ENCODE results near the gene ALKBH6.

ALKBH6 gene

DNA sequence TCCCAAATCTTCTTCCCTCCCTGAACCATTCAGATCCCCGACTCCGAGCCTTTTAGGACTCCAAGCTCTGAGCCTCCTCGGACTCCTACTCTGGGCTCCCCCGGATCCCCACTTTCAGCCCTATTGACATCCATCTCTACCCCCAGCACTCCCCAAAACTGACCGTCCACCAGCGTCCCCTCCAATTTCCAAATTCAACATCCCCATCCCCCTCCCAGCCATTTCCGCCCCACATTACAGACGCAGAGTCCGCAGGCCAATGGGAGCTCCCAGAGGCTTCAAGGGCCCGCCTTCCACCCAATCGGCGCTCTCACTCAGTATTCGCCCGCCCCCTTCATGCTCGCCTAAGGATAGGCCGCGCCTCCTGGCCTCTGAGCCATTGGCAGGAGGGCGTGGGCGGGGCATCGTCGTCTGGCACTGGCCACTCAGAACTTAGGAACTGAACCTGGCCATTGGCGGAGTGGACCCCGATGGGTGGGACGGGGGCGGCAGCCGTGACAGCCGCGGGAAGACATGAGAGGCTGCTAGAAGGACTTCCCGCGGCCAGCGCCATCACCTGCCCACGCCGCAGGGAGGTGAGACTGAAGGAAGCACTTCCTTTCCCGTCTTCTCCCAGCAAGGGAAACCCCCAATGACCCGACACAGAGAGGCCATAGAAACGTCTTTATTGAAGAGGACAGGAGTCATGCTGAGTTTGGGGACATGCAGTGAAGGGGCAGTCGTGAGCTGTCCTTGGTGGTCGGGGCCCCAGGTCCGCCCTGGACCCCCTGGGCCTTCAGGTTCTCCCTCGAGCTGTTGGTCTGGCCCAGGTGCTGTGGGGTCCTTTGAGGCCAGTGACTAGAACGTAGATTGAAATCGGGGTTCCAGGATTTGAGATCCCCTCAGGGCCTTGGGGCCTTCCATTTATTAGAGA is at the start of gene ALKBH6:
ALKBH6 (minus strand) TSS at position 202 of the 913 bp plus-strand sequence. CDS start 816 bp downstream, outside the sequence.
- Histone ChIP-seq H3K9me3 (ENCODE audit: control insufficient read depth in 5 of 5, low read length in 5 of 5) (no peaks in the 10 kb centered on the region), H3K4me1 (ENCODE audit: control insufficient read depth in 5 of 5, insufficient read depth in 5 of 5, low read length in 5 of 5) (peaks cover 4 to 26% (median 21%) of the 10 kb centered on the region in 5 donors), H3K9ac (ENCODE audit: low read length in 5 of 5) (peak within 1 kb of the TSS; percentile 73 to 85 (median 81)), H3K27me3 (ENCODE audit: control insufficient read depth in 5 of 5, insufficient read depth in 4 of 5, low read length in 5 of 5) (no peaks in the 10 kb centered on the region), H3K4me3 (ENCODE audit: low read depth in 1 of 5, low read length in 5 of 5) (peak within 1 kb of the TSS; percentile 74 to 93 (median 89)), H3K27ac (ENCODE audit: low read depth, low read length) (peak within 1 kb of the TSS; percentile 57), H3K36me3 (ENCODE audit: control insufficient read depth in 5 of 5, insufficient read depth in 5 of 5, low read length in 5 of 5) (peaks cover 0 to 21% (median 10%) of the 10 kb centered on the region in 5 donors)

DNA sequence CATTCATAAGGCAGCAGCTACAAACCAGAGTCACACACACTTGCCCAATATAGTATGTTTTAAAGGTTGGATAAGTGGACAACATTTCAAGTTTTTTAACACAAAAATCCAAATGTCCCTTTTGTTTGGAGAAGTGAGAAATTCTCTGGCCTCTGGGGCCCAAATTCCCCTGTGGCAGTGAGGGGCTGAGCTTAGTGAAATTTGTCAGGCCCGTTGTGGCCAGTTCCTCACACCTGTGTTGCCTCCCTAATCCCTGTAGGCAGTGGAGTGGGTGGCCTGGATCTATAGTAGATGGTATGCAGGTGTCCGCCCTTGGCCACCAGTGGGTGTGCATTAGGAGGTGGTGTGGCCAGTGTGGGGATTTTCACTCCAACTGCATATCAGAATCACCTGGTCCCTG is 47.4 kb upstream of the ALKBH6 start:
- peak overlapping the region in 2 of 5 donors; percentile 0 to 18 for H3K9ac ChIP-seq (ENCODE audit: low read length in 5 of 5)
- no peak overlapping the region for H3K27ac ChIP-seq (ENCODE audit: low read depth, low read length)
- no peaks in the 10 kb centered on the region for H3K9me3 ChIP-seq (ENCODE audit: control insufficient read depth in 5 of 5, low read length in 5 of 5)

DNA sequence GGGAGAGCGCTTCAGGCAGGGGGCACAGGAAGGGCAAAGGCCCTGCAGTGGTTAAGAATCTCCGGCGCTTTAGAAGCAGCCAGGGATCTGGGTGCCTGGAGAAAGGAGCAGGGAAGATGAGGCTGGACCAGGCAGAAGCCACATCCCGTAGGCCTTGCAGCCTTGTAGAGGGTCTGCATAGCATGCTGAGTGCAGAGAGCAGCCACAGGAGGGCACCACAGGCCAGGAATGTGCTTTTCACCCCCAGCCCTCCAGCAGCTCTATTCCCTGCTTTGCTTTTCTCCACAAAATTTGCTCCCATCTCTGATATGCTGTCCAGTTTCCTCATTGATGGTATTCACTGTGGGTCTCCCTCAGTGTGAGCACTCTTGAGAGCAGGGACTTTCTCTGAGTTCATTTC is 46.4 kb upstream of the ALKBH6 start:
- Histone ChIP-seq H3K27me3 (ENCODE audit: control insufficient read depth in 5 of 5, insufficient read depth in 4 of 5, low read length in 5 of 5) (no peaks in the 10 kb centered on the region), H3K27ac (ENCODE audit: low read depth, low read length) (no peak overlapping the region), H3K4me3 (ENCODE audit: low read depth in 1 of 5, low read length in 5 of 5) (no peak overlapping the region), H3K9ac (ENCODE audit: low read length in 5 of 5) (peak overlapping the region in 1 of 5 donors; percentile 11), H3K9me3 (ENCODE audit: control insufficient read depth in 5 of 5, low read length in 5 of 5) (no peaks in the 10 kb centered on the region), H3K36me3 (ENCODE audit: control insufficient read depth in 5 of 5, insufficient read depth in 5 of 5, low read length in 5 of 5) (no peaks in the 10 kb centered on the region), H3K4me1 (ENCODE audit: control insufficient read depth in 5 of 5, insufficient read depth in 5 of 5, low read length in 5 of 5) (peaks cover 0 to 2% (median 2%) of the 10 kb centered on the region in 5 donors)

More for the DNA sequence above, 47.4 kb upstream of the ALKBH6 start:
- Histone ChIP-seq H3K4me3 (ENCODE audit: low read depth in 1 of 5, low read length in 5 of 5) (no peak overlapping the region), H3K4me1 (ENCODE audit: control insufficient read depth in 5 of 5, insufficient read depth in 5 of 5, low read length in 5 of 5) (no peaks in the 10 kb centered on the region), H3K36me3 (ENCODE audit: control insufficient read depth in 5 of 5, insufficient read depth in 5 of 5, low read length in 5 of 5) (no peaks in the 10 kb centered on the region), H3K27me3 (ENCODE audit: control insufficient read depth in 5 of 5, insufficient read depth in 4 of 5, low read length in 5 of 5) (no peaks in the 10 kb centered on the region)

DNA sequence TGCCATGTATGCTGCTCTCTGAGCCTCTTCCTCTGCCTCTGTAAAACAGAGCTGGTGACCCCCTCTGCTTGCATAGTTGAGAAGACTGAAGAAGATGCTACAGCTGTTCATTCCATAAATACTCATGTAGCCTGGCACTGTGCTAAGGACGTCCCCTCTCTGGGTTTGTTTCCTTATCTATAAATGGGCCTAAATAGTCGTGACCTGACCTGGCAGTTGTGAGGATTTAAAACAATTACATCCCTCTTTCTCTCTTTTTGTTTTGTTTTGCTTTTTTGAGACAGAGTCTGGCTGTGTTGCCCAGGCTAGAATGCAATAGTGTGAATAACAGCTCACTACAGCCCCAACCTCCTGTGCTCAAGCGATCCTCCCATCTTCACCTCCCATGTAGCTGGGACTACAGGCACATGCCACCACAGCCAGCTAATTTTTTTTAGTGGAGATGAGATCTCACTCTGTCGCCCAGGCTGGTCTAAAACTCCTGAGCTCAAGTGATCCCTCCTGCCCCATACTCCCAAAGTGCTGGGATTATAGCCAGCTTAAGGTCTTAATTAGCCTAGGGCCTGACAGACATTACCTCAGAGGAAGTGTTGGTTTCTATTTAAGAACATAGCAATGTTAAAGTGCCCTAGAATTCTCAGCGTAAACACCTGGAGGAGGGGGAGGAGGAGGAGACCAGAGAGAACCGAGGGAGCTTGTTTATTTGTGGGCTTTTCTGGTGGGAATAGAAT is 45.3 kb upstream of the ALKBH6 start:
- H3K27me3 ChIP-seq (ENCODE audit: control insufficient read depth in 5 of 5, insufficient read depth in 4 of 5, low read length in 5 of 5), result no peaks in the 10 kb centered on the region
- H3K9me3 ChIP-seq (ENCODE audit: control insufficient read depth in 5 of 5, low read length in 5 of 5), result no peaks in the 10 kb centered on the region
- H3K27ac ChIP-seq (ENCODE audit: low read depth, low read length), result no peak overlapping the region
- H3K4me3 ChIP-seq (ENCODE audit: low read depth in 1 of 5, low read length in 5 of 5), result no peak overlapping the region
- H3K36me3 ChIP-seq (ENCODE audit: control insufficient read depth in 5 of 5, insufficient read depth in 5 of 5, low read length in 5 of 5), result no peaks in the 10 kb centered on the region
- peaks cover 0 to 10% (median 9%) of the 10 kb centered on the region in 5 donors for H3K4me1 ChIP-seq (ENCODE audit: control insufficient read depth in 5 of 5, insufficient read depth in 5 of 5, low read length in 5 of 5)
- H3K9ac ChIP-seq (ENCODE audit: low read length in 5 of 5), result no peak overlapping the region

DNA sequence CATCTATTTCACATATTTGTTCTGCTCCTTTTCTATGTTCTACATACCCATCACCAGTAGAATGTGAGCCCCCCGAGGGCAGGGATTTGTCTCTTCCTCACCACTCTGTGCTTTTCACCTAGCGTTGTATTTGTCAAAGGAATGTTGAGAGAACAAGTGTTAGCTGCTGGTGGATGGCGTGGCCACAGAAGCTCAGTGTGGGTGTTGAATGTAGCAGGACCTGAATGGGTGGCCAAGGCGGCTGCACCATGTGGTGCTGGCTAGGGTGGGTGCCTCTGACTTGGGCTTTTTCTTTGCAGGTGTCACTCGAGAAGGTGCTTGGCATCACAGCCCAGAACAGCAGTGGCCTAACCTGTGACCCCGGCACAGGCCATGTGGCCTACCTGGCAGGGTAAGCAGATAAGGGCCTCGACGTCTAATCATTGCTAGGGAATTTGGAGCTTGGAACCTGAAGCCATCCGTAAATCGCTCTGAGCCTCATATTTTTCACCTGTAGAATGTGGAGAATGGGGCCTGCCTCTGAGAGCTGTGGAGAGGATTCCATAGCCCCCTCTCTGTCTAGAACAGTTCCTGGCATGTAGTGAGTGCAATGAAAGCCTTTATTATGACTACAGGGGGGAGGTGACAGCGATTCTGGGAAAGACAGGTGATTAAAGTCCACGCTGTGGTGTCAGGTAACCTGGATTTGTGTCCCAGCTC is 44.6 kb upstream of the ALKBH6 start:
- H3K27ac ChIP-seq (ENCODE audit: low read depth, low read length), result no peak overlapping the region
- H3K9me3 ChIP-seq (ENCODE audit: control insufficient read depth in 5 of 5, low read length in 5 of 5), result no peaks in the 10 kb centered on the region
- H3K27me3 ChIP-seq (ENCODE audit: control insufficient read depth in 5 of 5, insufficient read depth in 4 of 5, low read length in 5 of 5), result no peaks in the 10 kb centered on the region
- H3K36me3 ChIP-seq (ENCODE audit: control insufficient read depth in 5 of 5, insufficient read depth in 5 of 5, low read length in 5 of 5), result no peaks in the 10 kb centered on the region
- no peak overlapping the region for H3K9ac ChIP-seq (ENCODE audit: low read length in 5 of 5)
- H3K4me1 ChIP-seq (ENCODE audit: control insufficient read depth in 5 of 5, insufficient read depth in 5 of 5, low read length in 5 of 5), result peaks cover 0 to 13% (median 11%) of the 10 kb centered on the region in 5 donors
- no peak overlapping the region for H3K4me3 ChIP-seq (ENCODE audit: low read depth in 1 of 5, low read length in 5 of 5)

DNA sequence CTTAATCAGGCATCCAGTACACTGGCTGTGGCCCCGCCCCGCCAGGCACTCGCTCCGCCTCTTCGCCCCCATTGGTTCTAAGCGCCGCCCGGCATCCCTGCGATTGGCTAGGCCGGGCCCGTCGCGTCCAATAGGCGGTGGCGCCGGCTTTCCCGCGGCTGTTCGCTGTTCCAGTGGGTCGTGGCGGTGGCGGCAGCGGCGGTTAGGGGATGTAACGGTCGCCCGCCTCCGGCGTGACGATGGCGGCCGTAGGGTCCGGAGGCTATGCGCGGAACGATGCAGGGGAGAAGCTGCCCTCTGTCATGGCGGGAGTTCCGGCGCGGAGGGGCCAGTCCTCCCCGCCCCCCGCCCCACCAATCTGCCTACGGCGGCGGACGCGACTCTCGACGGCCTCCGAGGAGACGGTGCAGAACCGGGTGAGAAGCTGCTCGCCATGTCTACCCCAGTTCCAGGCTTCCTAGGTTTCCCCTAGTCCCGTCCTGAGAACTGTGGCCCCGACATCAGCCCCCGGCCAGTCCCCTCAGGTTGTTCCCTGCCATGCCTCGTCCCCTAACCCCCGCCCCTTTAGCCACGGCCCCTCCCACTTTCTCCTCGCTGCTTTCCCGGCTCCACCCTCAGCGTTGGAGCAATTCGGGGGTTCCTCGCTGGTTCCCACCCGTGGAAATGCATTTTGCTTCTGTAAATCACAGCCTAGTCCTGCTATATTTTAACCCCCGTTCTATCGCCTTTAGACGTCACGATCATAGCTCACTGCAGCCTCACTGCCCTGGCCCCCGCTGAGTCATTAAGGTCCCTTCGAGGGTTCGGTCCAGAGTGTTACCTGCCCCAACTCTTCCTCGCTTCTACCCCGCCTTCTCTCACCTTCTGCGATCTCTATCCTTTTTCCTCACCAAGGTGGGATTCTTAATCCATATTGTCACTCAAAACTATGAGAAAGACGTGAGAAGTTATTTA is 41.0 kb upstream of the ALKBH6 start, which contains the start of gene WDR62:
WDR62 (plus strand) TSS at position 165 of the 954 bp plus-strand sequence; CDS start at position 240, 75 bp downstream.
- Histone ChIP-seq H3K27me3 (ENCODE audit: control insufficient read depth in 5 of 5, insufficient read depth in 4 of 5, low read length in 5 of 5) (no peaks in the 10 kb centered on the region), H3K36me3 (ENCODE audit: control insufficient read depth in 5 of 5, insufficient read depth in 5 of 5, low read length in 5 of 5) (no peaks in the 10 kb centered on the region), H3K9ac (ENCODE audit: low read length in 5 of 5) (peak within 1 kb of the TSS; percentile 50 to 84 (median 78)), H3K9me3 (ENCODE audit: control insufficient read depth in 5 of 5, low read length in 5 of 5) (no peaks in the 10 kb centered on the region), H3K4me3 (ENCODE audit: low read depth in 1 of 5, low read length in 5 of 5) (peak within 1 kb of the TSS; percentile 82 to 96 (median 90)), H3K27ac (ENCODE audit: low read depth, low read length) (peak within 1 kb of the TSS; percentile 86), H3K4me1 (ENCODE audit: control insufficient read depth in 5 of 5, insufficient read depth in 5 of 5, low read length in 5 of 5) (peaks cover 0 to 20% (median 14%) of the 10 kb centered on the region in 5 donors)

DNA sequence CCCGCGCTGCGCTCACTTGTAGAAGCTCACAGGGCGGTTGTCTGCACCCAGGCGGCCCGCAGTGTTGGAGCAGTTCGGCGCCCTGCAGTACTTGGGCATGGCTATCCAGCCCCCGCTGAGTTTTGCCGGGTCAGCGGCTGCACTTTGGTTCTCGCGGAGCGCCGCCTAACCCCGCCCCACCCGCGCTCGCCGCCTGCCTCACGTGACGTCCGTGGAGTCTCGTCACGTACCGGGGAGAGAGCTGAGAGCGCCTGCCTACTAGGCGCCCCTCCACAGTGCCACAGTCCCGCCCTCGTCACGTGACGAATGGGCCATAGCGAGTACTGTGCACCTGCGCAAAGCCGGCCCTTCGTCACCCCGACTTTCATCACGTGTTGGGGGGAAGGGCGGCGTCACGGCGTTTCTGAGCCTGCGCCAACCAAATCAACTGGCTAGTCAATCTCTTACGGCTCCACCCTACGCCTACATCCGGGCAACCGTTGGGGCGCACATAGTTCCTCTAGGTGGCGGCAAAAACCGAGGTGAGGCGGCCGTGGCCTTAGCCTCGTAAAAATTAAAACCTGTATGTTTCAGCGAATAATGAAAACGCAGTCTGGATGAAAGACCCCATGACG is 40.2 kb upstream of the ALKBH6 start, which contains the start of gene THAP8:
THAP8 (minus strand) TSS at position 167 of the 614 bp plus-strand sequence; CDS start at position 99, 68 bp downstream.
- Histone ChIP-seq H3K9me3 (ENCODE audit: control insufficient read depth in 5 of 5, low read length in 5 of 5) (no peaks in the 10 kb centered on the region), H3K36me3 (ENCODE audit: control insufficient read depth in 5 of 5, insufficient read depth in 5 of 5, low read length in 5 of 5) (no peaks in the 10 kb centered on the region), H3K4me1 (ENCODE audit: control insufficient read depth in 5 of 5, insufficient read depth in 5 of 5, low read length in 5 of 5) (peaks cover 0 to 20% (median 14%) of the 10 kb centered on the region in 5 donors), H3K27me3 (ENCODE audit: control insufficient read depth in 5 of 5, insufficient read depth in 4 of 5, low read length in 5 of 5) (no peaks in the 10 kb centered on the region), H3K4me3 (ENCODE audit: low read depth in 1 of 5, low read length in 5 of 5) (peak within 1 kb of the TSS; percentile 82 to 96 (median 90)), H3K9ac (ENCODE audit: low read length in 5 of 5) (peak within 1 kb of the TSS; percentile 50 to 84 (median 78)), H3K27ac (ENCODE audit: low read depth, low read length) (peak within 1 kb of the TSS; percentile 86)

DNA sequence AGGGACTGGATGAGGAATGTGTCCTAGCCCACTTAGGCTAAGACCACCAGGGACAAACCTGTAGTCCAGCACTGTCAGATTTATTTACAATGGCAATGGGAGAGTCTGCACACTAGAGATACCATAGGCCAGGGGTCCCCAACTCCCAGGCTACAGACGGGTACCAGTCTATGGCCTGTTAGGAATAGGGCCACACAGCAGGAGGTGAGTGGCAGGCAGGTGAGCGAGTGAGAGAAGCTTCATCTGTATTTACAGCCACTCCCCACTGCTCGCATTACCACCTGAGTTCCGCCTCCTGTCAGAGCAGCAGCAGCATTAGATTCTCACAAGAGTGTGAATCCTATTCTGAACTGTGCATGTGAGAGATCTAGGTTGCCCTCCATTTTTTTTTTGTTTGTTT is 37.6 kb upstream of the ALKBH6 start:
- no peak overlapping the region for H3K27ac ChIP-seq (ENCODE audit: low read depth, low read length)
- no peaks in the 10 kb centered on the region for H3K27me3 ChIP-seq (ENCODE audit: control insufficient read depth in 5 of 5, insufficient read depth in 4 of 5, low read length in 5 of 5)
- H3K4me3 ChIP-seq (ENCODE audit: low read depth in 1 of 5, low read length in 5 of 5), result no peak overlapping the region
- H3K36me3 ChIP-seq (ENCODE audit: control insufficient read depth in 5 of 5, insufficient read depth in 5 of 5, low read length in 5 of 5), result no peaks in the 10 kb centered on the region
- no peaks in the 10 kb centered on the region for H3K9me3 ChIP-seq (ENCODE audit: control insufficient read depth in 5 of 5, low read length in 5 of 5)
- H3K9ac ChIP-seq (ENCODE audit: low read length in 5 of 5), result no peak overlapping the region
- H3K4me1 ChIP-seq (ENCODE audit: control insufficient read depth in 5 of 5, insufficient read depth in 5 of 5, low read length in 5 of 5), result peaks cover 0 to 22% (median 14%) of the 10 kb centered on the region in 5 donors

Data from subcutaneous abdominal adipose tissue (tissue), 5 donors.